GM23338 (cell line): Measurements from ENCODE around the gene UBR2. TPM values are rescaled to one million over a fixed set of nuclear protein-coding genes. Genes with fewer than 3 reads are reported as not detected.
A peak's percentile ranks its signal among the peaks of the same experiment; 100 is the strongest.

Experiments used
- ATAC-seq: fragments of 200-7000 bp; cut with Tn5 transposase; 3 replicates; pipeline ENCODE4 v1.9.1; 2020
- DNase-seq: peaks from one replicate; pipeline ENCODE4 v3.0.0-alpha.2; 2015; ENCODE audit warnings: low spot score
- H2AFZ ChIP-seq: fragments of 200-600 bp; sonication (generic); 2 replicates; pipeline ENCODE4 v1.8.0; 2016; ENCODE audit warnings: antibody characterized with exemption, mild to moderate bottlenecking, moderate library complexity
- H3F3A ChIP-seq: fragments of 200-600 bp; sonication (generic); replicated peaks from 2 replicates; pipeline ENCODE4 v1.8.0; 2017; ENCODE audit warnings: antibody characterized with exemption, mixed run types, low read depth
- H3K27ac ChIP-seq: fragments of 200-600 bp; sonication (generic); 2 replicates; pipeline ENCODE4 v1.6.1; 2016; ENCODE audit warnings: low read depth
- H3K27me3 ChIP-seq: fragments of 200-600 bp; sonication (generic); 2 replicates; pipeline ENCODE4 v1.8.0; 2016; ENCODE audit warnings: mild to moderate bottlenecking, mixed run types, moderate library complexity; ENCODE audit not compliant: insufficient read depth
- H3K36me3 ChIP-seq: fragments of 200-600 bp; sonication (generic); 2 replicates; pipeline ENCODE4 v1.8.0; 2016; ENCODE audit warnings: mild to moderate bottlenecking; ENCODE audit not compliant: insufficient read depth
- H3K4me1 ChIP-seq: fragments of 200-600 bp; sonication (generic); 2 replicates; pipeline ENCODE4 v1.8.0; 2016; ENCODE audit warnings: mild to moderate bottlenecking, moderate library complexity; ENCODE audit not compliant: insufficient read depth
- H3K4me2 ChIP-seq: fragments of 200-600 bp; sonication (generic); 2 replicates; pipeline ENCODE4 v1.7.1; 2017; ENCODE audit warnings: mixed run types
- H3K4me3 ChIP-seq: fragments of 200-600 bp; sonication (generic); 2 replicates; pipeline ENCODE4 v1.6.1; 2016; ENCODE audit warnings: mixed run types
- H3K79me2 ChIP-seq: fragments of 200-600 bp; sonication (generic); replicated peaks from 2 replicates; pipeline ENCODE4 v1.8.0; 2017; ENCODE audit warnings: mild to moderate bottlenecking; ENCODE audit not compliant: insufficient read depth
- H3K9me2 ChIP-seq: fragments of 200-600 bp; sonication (generic); 2 replicates; pipeline ENCODE4 v1.8.0; 2017; ENCODE audit not compliant: insufficient read depth
- H4K20me1 ChIP-seq: fragments of 200-600 bp; sonication (generic); replicated peaks from 2 replicates; pipeline ENCODE4 v1.8.0; 2017; ENCODE audit warnings: mild to moderate bottlenecking; ENCODE audit not compliant: insufficient read depth
- H3K27ac Mint-ChIP-seq: 2 replicates; pipeline ENCODE4 v1.8.0; 2020; ENCODE audit warnings: inconsistent platforms, mild to moderate bottlenecking, moderate library complexity, mixed read lengths
- H3K27me3 Mint-ChIP-seq: 3 replicates; pipeline ENCODE4 v1.8.0; 2022; ENCODE audit warnings: low read depth, mild to moderate bottlenecking, moderate library complexity, mixed read lengths, inconsistent platforms; ENCODE audit not compliant: insufficient read depth, poor library complexity
- H3K36me3 Mint-ChIP-seq: 3 replicates; pipeline ENCODE4 v1.8.0; 2021; ENCODE audit warnings: low read depth, mild to moderate bottlenecking, inconsistent platforms, moderate library complexity, mixed read lengths
- H3K4me1 Mint-ChIP-seq: 3 replicates; pipeline ENCODE4 v1.8.0; 2020; ENCODE audit warnings: mild to moderate bottlenecking, inconsistent platforms, mixed read lengths
- H3K4me3 Mint-ChIP-seq: 3 replicates; pipeline ENCODE4 v1.8.0; 2021; ENCODE audit warnings: moderate library complexity, mild to moderate bottlenecking, inconsistent platforms, mixed read lengths
- H3K9me3 Mint-ChIP-seq: 3 replicates; pipeline ENCODE4 v1.8.0; 2020; ENCODE audit warnings: moderate library complexity, mild to moderate bottlenecking, inconsistent platforms, mixed read lengths
- CREB1 ChIP-seq: fragments of 250-450 bp; sonication (Bioruptor Pico); IDR thresholded peaks from 2 replicates; pipeline ENCODE4 v1.5.0; 2020; ENCODE audit warnings: low read depth, mild to moderate bottlenecking, moderate library complexity
- ETS1 ChIP-seq: IDR thresholded peaks from 2 replicates; pipeline ENCODE4 v1.6.1; 2016; ENCODE audit warnings: antibody characterized with exemption
- EZH2 ChIP-seq: fragments of 200-600 bp; sonication (generic); IDR thresholded peaks from one replicate; pipeline ENCODE4 v1.8.0; 2017; ENCODE audit warnings: antibody characterized with exemption, mild to moderate bottlenecking, low read depth; ENCODE audit not compliant: unreplicated experiment
- EZH2phosphoT487 ChIP-seq: fragments of 200-600 bp; sonication (generic); IDR thresholded peaks from one replicate; pipeline ENCODE4 v1.8.1; 2018; ENCODE audit warnings: antibody characterized with exemption; ENCODE audit not compliant: unreplicated experiment
- JUNB ChIP-seq: IDR thresholded peaks from one replicate; pipeline ENCODE4 v1.6.1; 2016; ENCODE audit warnings: antibody characterized with exemption; ENCODE audit not compliant: unreplicated experiment
- NANOG ChIP-seq: IDR thresholded peaks from 2 replicates; pipeline ENCODE4 v1.6.1; 2016; ENCODE audit warnings: antibody characterized with exemption, borderline replicate concordance
- POLR2AphosphoS5 ChIP-seq: IDR thresholded peaks from 2 replicates; pipeline ENCODE4 v1.6.1; 2016; ENCODE audit warnings: antibody characterized with exemption, low read depth
- STAT1 ChIP-seq: IDR thresholded peaks from one replicate; pipeline ENCODE4 v1.6.1; 2016; ENCODE audit warnings: antibody characterized with exemption; ENCODE audit not compliant: unreplicated experiment
- ZNF114 ChIP-seq: fragments of 250-450 bp; sonication (Bioruptor Pico); IDR thresholded peaks from 2 replicates; pipeline ENCODE4 v1.5.0; 2020; ENCODE audit warnings: mild to moderate bottlenecking, moderate library complexity
- ZNF331 ChIP-seq: fragments of 250-450 bp; sonication (Bioruptor Pico); IDR thresholded peaks from 2 replicates; pipeline ENCODE4 v1.5.0; 2020; ENCODE audit warnings: low read depth, mild to moderate bottlenecking, moderate library complexity
- polyA plus RNA-seq: library from polyadenylated mRNA; unstranded; fragments of >200 nt; fragmentation: Nextera tagmentation; extraction: Ambion mirVana; gene quantifications from 2 replicates; pipeline ENCODE4 v1.2.1, GENCODE V29; 2016
- total RNA-seq: library from RNA; depleted of rRNA; stranded (reverse); fragments of >200 nt; shearing (Covaris generic); gene quantifications from 2 replicates; pipeline ENCODE4 v1.2.3, GENCODE V29; 2014
- TF ChIP-seq, protein P1 (sequence below): fragments of 250-450 bp; sonication (Bioruptor Pico); IDR thresholded peaks from 2 replicates; pipeline ENCODE4 v1.5.0; 2020; ENCODE audit warnings: mild to moderate bottlenecking, moderate library complexity
- TF ChIP-seq, protein P2 (sequence below), 2 experiments: fragments of 200-600 bp in 1 of 2; sonication (generic) in 1 of 2; conservative IDR thresholded peaks; 2 replicates each; pipeline versions ENCODE4 v1.5.1 to v1.6.1; 2016 to 2017; ENCODE audit warnings: antibody characterized with exemption in 2 of 2, low read depth in 2 of 2, mild to moderate bottlenecking in 2 of 2, moderate library complexity in 1 of 2
- TF ChIP-seq, protein P3 (sequence below): IDR thresholded peaks from one replicate; pipeline ENCODE4 v1.6.1; 2018; ENCODE audit warnings: antibody characterized with exemption; ENCODE audit not compliant: unreplicated experiment

Gene UBR2
- total and polyA plus RNA-seq, 2 experiments from 2014 or later, result 6.7 to 21.2 TPM

GRCh38 chr6:42616716-42617115 is 52.9 kb downstream of the UBR2 start:
- Mint-ChIP-seq H3K4me1 (peaks cover 21% of the 10 kb centered on the region), H3K36me3 (peaks cover 9% of the 10 kb centered on the region), H3K27me3 (peaks cover 2% of the 10 kb centered on the region), H3K4me3 (no peak overlapping the region), H3K27ac (no peak overlapping the region), H3K9me3 (no peaks in the 10 kb centered on the region)
- Histone ChIP-seq H3K27me3 (no peaks in the 10 kb centered on the region), H3K79me2 (no peaks in the 10 kb centered on the region), H3K9me2 (no peaks in the 10 kb centered on the region), H3F3A (no peaks in the 10 kb centered on the region), H3K4me3 (no peak overlapping the region), H4K20me1 (no peaks in the 10 kb centered on the region), H3K36me3 (no peaks in the 10 kb centered on the region), H3K4me2 (no peak overlapping the region), H3K4me1 (0 out of 2 replicates have a peak, but pooled peaks cover 4% of the 10 kb centered on the region), H3K27ac (peak overlapping the region; percentile 29; the same call in 1 of the 2 replicates), H2AFZ (no peak overlapping the region)
- ATAC-seq (no peak), DNase-seq (no peak)
- TF ChIP-seq JUNB, result no peak
- TF ChIP-seq, protein P1, sequence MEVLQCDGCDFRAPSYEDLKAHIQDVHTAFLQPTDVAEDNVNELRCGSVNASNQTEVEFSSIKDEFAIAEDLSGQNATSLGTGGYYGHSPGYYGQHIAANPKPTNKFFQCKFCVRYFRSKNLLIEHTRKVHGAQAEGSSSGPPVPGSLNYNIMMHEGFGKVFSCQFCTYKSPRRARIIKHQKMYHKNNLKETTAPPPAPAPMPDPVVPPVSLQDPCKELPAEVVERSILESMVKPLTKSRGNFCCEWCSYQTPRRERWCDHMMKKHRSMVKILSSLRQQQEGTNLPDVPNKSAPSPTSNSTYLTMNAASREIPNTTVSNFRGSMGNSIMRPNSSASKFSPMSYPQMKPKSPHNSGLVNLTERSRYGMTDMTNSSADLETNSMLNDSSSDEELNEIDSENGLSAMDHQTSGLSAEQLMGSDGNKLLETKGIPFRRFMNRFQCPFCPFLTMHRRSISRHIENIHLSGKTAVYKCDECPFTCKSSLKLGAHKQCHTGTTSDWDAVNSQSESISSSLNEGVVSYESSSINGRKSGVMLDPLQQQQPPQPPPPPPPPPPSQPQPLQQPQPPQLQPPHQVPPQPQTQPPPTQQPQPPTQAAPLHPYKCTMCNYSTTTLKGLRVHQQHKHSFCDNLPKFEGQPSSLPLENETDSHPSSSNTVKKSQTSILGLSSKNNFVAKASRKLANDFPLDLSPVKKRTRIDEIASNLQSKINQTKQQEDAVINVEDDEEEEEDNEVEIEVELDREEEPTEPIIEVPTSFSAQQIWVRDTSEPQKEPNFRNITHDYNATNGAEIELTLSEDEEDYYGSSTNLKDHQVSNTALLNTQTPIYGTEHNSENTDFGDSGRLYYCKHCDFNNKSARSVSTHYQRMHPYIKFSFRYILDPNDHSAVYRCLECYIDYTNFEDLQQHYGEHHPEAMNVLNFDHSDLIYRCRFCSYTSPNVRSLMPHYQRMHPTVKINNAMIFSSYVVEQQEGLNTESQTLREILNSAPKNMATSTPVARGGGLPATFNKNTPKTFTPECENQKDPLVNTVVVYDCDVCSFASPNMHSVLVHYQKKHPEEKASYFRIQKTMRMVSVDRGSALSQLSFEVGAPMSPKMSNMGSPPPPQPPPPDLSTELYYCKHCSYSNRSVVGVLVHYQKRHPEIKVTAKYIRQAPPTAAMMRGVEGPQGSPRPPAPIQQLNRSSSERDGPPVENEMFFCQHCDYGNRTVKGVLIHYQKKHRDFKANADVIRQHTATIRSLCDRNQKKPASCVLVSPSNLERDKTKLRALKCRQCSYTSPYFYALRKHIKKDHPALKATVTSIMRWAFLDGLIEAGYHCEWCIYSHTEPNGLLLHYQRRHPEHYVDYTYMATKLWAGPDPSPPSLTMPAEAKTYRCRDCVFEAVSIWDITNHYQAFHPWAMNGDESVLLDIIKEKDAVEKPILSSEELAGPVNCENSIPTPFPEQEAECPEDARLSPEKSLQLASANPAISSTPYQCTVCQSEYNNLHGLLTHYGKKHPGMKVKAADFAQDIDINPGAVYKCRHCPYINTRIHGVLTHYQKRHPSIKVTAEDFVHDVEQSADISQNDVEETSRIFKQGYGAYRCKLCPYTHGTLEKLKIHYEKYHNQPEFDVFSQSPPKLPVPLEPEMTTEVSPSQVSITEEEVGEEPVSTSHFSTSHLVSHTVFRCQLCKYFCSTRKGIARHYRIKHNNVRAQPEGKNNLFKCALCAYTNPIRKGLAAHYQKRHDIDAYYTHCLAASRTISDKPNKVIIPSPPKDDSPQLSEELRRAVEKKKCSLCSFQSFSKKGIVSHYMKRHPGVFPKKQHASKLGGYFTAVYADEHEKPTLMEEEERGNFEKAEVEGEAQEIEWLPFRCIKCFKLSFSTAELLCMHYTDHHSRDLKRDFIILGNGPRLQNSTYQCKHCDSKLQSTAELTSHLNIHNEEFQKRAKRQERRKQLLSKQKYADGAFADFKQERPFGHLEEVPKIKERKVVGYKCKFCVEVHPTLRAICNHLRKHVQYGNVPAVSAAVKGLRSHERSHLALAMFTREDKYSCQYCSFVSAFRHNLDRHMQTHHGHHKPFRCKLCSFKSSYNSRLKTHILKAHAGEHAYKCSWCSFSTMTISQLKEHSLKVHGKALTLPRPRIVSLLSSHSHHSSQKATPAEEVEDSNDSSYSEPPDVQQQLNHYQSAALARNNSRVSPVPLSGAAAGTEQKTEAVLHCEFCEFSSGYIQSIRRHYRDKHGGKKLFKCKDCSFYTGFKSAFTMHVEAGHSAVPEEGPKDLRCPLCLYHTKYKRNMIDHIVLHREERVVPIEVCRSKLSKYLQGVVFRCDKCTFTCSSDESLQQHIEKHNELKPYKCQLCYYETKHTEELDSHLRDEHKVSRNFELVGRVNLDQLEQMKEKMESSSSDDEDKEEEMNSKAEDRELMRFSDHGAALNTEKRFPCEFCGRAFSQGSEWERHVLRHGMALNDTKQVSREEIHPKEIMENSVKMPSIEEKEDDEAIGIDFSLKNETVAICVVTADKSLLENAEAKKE (CRISPR knock-in tag), result no peak
- TF ChIP-seq ETS1, result no peak
- no peak for TF ChIP-seq POLR2AphosphoS5
- TF ChIP-seq NANOG, result no peak
- no peak for TF ChIP-seq STAT1
- TF ChIP-seq, protein P2, sequence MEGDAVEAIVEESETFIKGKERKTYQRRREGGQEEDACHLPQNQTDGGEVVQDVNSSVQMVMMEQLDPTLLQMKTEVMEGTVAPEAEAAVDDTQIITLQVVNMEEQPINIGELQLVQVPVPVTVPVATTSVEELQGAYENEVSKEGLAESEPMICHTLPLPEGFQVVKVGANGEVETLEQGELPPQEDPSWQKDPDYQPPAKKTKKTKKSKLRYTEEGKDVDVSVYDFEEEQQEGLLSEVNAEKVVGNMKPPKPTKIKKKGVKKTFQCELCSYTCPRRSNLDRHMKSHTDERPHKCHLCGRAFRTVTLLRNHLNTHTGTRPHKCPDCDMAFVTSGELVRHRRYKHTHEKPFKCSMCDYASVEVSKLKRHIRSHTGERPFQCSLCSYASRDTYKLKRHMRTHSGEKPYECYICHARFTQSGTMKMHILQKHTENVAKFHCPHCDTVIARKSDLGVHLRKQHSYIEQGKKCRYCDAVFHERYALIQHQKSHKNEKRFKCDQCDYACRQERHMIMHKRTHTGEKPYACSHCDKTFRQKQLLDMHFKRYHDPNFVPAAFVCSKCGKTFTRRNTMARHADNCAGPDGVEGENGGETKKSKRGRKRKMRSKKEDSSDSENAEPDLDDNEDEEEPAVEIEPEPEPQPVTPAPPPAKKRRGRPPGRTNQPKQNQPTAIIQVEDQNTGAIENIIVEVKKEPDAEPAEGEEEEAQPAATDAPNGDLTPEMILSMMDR (conservative IDR thresholded peaks at IDR 0.05; ENCODE audit: low read depth in 2 of 2), result no peak
- no peak for TF ChIP-seq EZH2phosphoT487
- TF ChIP-seq CREB1 (CRISPR knock-in tag), result no peak
- TF ChIP-seq, protein P3, sequence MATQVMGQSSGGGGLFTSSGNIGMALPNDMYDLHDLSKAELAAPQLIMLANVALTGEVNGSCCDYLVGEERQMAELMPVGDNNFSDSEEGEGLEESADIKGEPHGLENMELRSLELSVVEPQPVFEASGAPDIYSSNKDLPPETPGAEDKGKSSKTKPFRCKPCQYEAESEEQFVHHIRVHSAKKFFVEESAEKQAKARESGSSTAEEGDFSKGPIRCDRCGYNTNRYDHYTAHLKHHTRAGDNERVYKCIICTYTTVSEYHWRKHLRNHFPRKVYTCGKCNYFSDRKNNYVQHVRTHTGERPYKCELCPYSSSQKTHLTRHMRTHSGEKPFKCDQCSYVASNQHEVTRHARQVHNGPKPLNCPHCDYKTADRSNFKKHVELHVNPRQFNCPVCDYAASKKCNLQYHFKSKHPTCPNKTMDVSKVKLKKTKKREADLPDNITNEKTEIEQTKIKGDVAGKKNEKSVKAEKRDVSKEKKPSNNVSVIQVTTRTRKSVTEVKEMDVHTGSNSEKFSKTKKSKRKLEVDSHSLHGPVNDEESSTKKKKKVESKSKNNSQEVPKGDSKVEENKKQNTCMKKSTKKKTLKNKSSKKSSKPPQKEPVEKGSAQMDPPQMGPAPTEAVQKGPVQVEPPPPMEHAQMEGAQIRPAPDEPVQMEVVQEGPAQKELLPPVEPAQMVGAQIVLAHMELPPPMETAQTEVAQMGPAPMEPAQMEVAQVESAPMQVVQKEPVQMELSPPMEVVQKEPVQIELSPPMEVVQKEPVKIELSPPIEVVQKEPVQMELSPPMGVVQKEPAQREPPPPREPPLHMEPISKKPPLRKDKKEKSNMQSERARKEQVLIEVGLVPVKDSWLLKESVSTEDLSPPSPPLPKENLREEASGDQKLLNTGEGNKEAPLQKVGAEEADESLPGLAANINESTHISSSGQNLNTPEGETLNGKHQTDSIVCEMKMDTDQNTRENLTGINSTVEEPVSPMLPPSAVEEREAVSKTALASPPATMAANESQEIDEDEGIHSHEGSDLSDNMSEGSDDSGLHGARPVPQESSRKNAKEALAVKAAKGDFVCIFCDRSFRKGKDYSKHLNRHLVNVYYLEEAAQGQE, result no peak
- TF ChIP-seq ZNF331, result no peak
- TF ChIP-seq EZH2, result no peak
- no peak for TF ChIP-seq ZNF114 (CRISPR knock-in tag)
